ENCODE results near the gene MEF2D.

MEF2D gene

GRCh38 chr1:156487862-156488261, 12.7 kb downstream of the MEF2D start:
- no peak for DNase-seq (ENCODE audit: low read depth)

- no peak for DNase-seq (ENCODE audit: low read depth)
Measured at GRCh38 chr1:156486421-156487344, 13.9 kb downstream of the MEF2D start.

- no peak for DNase-seq (ENCODE audit: low read depth)
Measured at GRCh38 chr1:156485984-156486383, 14.6 kb downstream of the MEF2D start.

- no peak for DNase-seq (ENCODE audit: low read depth)
Measured at GRCh38 chr1:156484480-156485058, 16.0 kb downstream of the MEF2D start.

GRCh38 chr1:156483397-156483796, 17.2 kb downstream of the MEF2D start:
- DNase-seq (ENCODE audit: low read depth), result peak; percentile 29

GRCh38 chr1:156482276-156482675, 18.3 kb downstream of the MEF2D start:
- DNase-seq (ENCODE audit: low read depth), result no peak

GRCh38 chr1:156481527-156481926, 19.0 kb downstream of the MEF2D start:
- DNase-seq (ENCODE audit: low read depth), result no peak

GRCh38 chr1:156480411-156481192, 20.0 kb downstream of the MEF2D start:
- peak; percentile 62 for DNase-seq (ENCODE audit: low read depth)

- DNase-seq (ENCODE audit: low read depth), result no peak
Measured at GRCh38 chr1:156480016-156480370, 20.6 kb downstream of the MEF2D start.

- DNase-seq (ENCODE audit: low read depth), result no peak
Measured at GRCh38 chr1:156479093-156480015, 21.2 kb downstream of the MEF2D start.

- no peak for DNase-seq (ENCODE audit: low read depth)
Measured at GRCh38 chr1:156478250-156478627, 22.3 kb downstream of the MEF2D start.

GRCh38 chr1:156477526-156478249, 22.9 kb downstream of the MEF2D start:
- DNase-seq (ENCODE audit: low read depth), result peak; percentile 37

- DNase-seq (ENCODE audit: low read depth), result peak; percentile 78
Measured at GRCh38 chr1:156476501-156477298, 23.9 kb downstream of the MEF2D start.

- DNase-seq (ENCODE audit: low read depth), result peak; percentile 94
Measured at GRCh38 chr1:156475568-156476500, 24.7 kb downstream of the MEF2D start.

GRCh38 chr1:156474966-156475365, 25.6 kb downstream of the MEF2D start:
- no peak for DNase-seq (ENCODE audit: low read depth)

GRCh38 chr1:156471496-156472490, 28.8 kb downstream of the MEF2D start:
- no peak for DNase-seq (ENCODE audit: low read depth)

- no peak for DNase-seq (ENCODE audit: low read depth)
Measured at GRCh38 chr1:156470473-156470872, 30.1 kb downstream of the MEF2D start.

All from EH (cell line).